HK-2 (cell line): Measurements from ENCODE around the gene ITGA5.

Experiments used
- DNase-seq: peaks from one replicate; pipeline ENCODE4 v3.0.0-alpha.2; 2018; ENCODE audit not compliant: unreplicated experiment

ITGA5 gene

DNA sequence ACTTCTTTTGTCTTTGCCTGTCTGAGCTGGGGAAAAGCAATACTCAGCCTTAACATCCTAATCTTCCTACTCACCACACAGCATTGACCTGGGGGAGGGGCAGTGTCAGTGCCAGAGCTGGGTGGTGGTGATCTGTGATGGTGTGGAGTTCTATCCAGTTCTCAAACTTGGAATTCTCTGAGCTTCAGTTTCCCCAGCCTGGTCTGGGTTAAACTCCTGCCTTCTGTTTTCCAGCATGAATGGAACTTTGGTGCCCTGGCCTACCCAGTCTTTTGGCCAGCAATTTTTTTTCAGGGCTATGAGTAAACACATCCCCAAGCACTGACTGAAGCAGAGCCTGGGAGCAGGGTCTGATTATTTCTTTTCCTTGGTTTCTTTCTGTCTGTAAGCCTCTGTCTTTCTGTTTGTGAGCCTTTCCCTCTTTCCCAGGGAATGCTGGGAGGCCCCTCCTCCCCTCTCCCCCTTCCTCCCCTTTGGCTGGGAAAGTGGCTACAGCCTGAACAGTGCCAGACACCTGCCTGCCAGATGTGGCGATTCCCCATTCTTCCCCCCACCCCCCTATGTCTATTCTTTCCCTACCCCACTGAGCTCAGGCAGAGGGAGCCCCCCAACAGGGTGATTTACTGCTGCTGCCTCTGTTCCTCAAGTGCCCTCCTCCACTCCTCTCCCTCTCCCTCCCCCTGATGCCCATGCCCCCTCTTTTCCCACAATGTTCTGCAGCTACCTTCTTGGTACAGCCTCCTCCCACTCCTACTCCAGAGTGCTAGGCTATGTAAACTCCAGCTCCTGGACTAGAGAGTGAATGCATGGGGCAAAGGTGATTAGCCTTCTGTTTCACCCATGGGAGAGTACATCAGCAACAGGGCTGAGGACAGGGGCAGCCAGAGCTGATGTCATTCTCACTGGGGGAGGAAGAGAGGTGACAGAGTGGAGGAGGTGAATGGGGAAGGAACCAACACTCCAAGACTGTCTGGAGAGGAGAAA, 65.9 kb downstream of the ITGA5 start:
- DNase-seq: no peak

DNA sequence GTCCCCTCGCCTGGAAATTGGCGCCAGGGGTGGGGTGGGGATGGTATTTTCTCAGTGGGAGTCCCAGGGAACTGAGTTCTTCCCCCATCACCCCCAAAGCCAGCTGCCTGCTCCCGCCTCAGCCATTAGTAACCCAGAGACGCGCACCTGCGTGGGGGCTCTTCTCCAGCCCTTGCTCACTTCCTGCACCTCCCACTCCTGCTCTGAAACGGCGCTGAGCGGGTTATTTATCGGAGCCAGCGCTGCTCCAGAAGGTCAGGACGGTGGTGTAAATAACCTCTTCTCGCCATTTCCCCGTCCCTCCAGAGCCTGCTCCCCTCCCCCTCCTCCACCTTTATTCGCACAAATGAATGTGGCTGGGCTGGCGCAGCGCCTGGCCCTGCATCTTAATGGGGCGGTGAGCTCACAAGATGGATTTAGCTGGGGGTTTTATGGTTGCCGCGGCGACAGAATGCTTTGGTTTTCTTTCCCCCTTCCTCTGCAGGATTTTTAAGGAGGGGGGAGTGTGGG, 67.0 kb downstream of the ITGA5 start:
- DNase-seq: no peak

DNA sequence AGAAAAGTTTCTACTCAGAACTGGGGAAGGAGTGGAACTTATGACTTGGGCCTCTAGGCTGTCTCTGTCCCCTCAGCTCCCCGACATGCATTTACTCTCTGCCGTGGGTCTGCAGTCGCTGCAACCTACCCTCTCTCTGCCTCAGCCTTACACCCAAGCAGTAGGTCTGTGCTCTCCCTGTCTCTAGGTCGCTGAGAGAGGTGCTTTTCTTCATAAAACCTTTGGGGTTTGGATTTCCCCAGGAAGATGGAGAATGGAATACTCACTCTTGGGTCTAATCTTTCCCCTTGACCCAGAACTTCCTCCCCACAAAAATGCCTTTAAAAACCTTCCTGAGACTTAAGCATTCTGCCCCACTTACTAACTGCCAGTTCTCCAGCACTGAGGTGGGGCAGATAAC, 67.7 kb downstream of the ITGA5 start:
- no peak for DNase-seq

DNA sequence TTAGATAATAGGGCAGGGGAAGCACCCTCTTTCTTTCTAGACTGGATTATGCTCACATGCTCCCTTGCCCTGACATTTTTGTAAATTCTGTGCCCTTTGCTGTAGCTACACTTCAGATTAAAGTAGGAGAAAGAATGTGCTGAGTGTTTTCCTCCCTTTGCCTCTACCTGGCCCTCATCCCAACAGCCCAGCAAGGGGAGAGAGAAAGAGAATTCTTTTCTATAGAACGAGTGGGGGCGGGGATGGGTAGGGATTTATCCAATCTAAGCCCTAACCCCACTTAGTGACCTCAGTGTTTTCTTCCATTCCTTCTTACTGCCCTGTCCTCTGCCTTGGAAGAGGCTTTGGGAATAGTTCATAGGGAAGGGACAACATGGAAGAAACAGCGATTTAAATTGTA, 68.3 kb downstream of the ITGA5 start:
- DNase-seq: no peak

DNA sequence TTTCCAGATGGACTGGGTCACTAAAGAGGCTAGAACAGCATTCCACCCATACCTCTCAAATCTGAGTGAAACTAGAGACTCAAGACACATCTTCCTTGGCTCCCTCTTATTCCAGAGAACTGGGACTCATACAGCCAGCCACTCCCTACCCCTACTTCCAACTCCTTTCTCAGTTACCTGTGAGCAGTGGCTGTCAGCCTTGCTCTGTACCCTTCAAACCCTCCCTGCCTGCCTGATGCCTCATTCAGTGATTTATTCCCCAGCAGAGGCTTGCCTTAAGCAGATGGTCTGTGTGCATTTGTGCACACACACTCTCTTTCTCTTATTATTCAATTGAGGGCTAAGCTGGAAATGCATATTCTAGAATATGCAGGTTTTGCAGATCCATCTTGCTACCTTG, 69.4 kb downstream of the ITGA5 start:
- DNase-seq: no peak

DNA sequence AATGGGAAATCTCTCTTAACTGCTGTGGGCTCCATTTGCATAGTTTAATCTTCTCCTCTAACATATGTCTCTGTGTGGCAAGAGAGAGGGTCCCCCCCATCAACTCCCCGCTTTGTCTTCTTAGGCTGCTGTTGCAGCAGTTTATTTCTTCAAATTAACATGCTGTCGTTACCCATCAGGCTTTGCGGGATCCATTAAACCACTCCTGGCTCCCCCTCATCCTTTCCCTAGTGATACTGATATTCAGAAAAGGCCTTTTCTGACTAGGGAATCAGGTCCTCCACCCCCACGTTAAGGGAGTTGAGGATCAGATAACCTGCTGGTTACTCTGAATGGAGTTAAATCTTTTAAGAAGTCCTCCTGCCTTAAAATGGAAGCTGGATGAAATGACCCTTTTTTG, 70.0 kb downstream of the ITGA5 start:
- no peak for DNase-seq
